ENCODE results near the gene EPM2A.
"Not testable (repeated sequence)": the region's sequence is repeated elsewhere in the genome, so short reads cannot be mapped to it uniquely, and the experiment has no call there.

EPM2A gene

GRCh38 chr6:145735356-145736165 lies at the start of gene EPM2A:
EPM2A (minus strand) TSS chr6:145735520; CDS start chr6:145735498, 22 bp downstream.
- DNase-seq (ENCODE audit: low read depth) = peak; percentile 76

DNA sequence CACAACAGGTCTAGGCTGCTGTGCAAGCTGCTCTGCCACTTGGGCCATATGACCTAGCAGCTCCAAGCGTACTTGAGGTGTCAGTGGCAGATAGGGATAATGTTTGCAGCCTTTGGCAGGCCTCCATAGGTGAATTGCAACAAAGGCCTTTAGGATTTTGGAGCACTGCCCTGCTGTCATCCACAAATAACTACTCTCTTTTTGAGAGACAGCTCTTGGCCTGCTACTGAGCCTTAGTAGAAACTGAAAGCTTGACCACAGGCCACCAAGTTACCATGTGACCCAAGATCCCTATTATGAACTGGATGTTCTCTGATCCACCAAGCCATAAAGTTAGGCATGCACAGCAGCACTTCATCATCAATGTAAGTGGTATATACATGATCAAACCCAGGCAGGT lies 49.4 kb upstream of the EPM2A start:
- no peak for DNase-seq (ENCODE audit: low read depth)

- no peak for DNase-seq (ENCODE audit: low read depth)
Observed at GRCh38 chr6:145783796-145784195, 48.5 kb upstream of the EPM2A start.

GRCh38 chr6:145772846-145773245 lies 37.5 kb upstream of the EPM2A start:
- DNase-seq (ENCODE audit: low read depth) = no peak

DNA sequence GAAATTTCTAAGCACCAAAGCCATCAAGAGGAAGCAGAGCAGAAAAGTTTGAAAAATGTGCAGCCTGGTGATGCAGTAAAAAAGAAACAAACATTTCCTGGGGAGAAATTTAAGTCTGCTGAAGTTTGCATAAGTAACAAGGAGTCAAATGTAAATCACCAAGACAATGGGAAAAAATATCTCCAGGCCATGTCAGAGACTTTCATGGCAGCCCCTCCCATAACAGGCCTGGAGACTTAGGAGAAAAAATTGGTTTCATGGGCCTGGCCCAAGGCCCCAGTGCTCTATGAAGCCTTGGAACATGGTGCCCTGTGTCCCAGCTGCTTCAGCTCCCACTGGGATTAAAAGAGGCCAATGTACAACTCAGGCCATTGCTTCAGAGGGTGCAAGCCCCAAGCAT lies 30.1 kb upstream of the EPM2A start:
- DNase-seq (ENCODE audit: low read depth) = no peak

- DNase-seq (ENCODE audit: low read depth) = no peak
Observed at GRCh38 chr6:145763742-145764141, 28.4 kb upstream of the EPM2A start.

GRCh38 chr6:145761584-145761983 lies 26.3 kb upstream of the EPM2A start:
- no peak for DNase-seq (ENCODE audit: low read depth)

DNA sequence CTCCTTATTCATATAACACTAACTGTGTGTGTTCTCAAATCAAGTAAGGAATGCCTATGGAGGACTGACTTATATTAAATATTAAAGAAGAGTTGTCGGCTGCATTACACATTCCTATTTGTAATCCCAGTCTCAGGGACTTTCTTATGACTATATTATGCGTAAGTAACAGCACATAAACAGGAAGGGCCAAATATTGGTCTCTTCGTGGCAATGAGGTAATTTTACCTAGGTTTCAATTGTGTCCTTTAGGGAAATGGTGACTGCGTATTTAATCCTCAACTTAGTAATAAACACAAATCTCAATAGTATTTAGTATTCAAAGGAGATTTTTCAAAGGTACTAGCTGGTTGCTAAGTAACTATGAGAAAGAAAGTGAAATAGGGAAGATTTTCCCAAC lies 22.8 kb upstream of the EPM2A start:
- DNase-seq (ENCODE audit: low read depth) = no peak

DNA sequence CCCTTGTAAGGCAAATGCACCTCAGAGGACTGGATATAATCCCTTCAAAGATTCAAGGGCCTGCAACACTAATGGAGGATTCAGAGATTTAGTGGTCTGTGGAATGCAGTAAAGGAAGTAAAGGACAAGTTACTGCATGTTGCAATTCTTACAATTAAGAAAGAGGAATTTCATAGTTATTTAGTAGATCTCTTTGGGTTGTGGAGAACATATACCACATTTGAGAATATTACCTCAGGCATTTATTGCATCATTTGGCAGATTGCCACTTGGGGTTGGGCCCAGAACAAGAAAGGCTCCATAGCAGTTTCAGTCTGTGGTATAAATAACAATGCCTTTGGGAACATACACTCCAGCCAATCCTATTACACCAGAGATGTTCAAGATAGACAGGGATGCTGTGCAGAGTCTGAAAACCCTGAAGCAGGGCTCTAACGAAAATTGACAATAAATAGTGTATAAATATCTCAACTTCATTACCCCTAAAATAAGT lies 20.9 kb upstream of the EPM2A start:
- DNase-seq (ENCODE audit: low read depth) = peak; percentile 79

DNA sequence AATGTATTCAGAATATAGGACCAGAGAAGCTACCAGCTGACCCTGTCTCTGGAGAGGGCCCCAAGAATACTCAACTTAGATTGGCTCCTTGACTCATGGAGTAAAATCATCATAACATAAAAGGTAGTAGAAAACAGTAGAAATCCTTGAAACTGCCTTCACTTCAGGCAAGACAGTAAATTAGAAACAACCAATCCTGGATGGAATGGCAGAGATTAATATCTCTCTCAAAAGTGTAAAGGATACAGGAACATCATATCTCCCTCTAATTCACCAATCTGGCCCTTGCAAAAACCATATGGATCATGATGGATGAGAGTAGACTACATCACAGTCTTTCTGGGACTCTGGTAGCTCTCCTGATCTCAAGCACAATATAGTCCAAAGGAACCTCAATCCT lies 20.4 kb upstream of the EPM2A start:
- DNase-seq (ENCODE audit: low read depth) = no peak

- DNase-seq (ENCODE audit: low read depth) = no peak
Observed at GRCh38 chr6:145752638-145753037, 17.3 kb upstream of the EPM2A start.

DNA sequence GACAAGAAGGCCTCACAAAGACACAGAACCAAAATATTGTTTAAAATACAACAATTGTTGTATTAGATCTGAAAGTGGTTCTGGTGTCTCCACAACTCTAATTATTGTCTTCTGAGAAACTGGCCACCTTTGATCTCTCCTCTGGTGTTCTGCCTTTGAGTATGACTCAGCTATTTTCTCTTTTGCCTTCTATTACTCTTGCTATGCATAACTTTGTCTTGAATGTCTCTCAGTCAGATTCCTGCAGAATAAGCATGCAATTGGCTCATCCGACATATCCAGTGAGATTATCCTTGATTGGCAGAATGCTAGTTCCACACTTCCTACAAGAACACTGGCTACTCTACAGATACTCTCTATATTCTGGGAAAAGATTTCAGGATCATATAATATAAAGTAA lies 14.3 kb upstream of the EPM2A start:
- peak; percentile 61 for DNase-seq (ENCODE audit: low read depth)

DNA sequence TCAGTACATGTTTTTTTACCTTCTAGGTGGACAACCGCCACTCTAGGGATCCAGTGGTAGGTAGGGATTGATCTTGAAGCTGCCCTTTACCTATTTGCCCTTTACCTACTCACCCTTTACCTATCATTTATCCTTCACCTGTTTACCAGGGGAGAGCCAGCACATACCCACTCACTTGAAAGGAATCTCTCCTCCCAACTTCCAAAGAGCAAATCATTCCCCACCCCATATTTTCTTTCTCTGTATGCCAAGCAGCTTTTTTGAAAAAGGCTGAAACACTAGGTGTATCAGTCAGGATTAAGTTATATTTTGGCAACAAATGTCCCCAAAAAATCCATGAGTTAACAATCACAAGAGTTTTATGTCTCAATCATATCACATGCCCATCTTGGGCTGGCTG lies 10.5 kb upstream of the EPM2A start:
- DNase-seq (ENCODE audit: low read depth) = no peak

DNA sequence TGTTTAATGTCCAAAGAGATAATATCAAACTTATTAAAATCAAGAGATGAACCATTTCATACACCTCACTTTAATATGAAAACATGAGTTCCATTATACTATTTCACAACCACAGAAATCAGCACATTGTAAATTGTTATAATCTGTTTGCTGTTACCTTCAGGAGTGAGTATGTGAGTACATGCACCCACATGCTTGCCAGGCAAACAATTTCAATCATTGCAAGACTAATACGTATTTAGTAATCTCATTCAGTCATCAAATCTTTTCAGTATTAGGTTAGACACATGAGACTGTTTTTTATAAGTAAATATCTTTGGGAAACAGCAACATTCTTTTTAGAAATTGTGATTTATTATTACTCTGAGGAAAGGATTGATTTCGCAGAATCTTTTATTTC lies 9.3 kb upstream of the EPM2A start:
- no peak for DNase-seq (ENCODE audit: low read depth)

DNA sequence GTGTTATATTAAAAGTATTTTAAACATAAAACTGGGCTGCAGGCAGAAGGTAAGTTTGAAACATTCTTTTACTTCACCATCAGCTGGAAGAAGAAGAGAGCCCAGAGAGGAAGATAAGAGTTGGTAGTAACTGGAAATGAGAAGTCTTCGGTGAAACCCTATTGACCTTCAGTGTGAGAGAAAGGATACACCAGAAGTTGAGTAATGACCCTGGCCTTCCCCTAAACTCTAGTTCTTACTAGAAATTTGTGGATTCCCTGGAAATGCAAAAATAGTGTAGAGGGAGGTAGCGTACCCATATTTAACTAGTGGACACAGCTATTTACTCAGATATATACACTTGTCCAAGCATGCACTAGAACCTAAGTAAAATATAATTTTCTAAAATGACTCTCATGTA lies 8.0 kb upstream of the EPM2A start:
- DNase-seq (ENCODE audit: low read depth) = no peak

- DNase-seq (ENCODE audit: low read depth) = not testable (repeated sequence)
Observed at GRCh38 chr6:145742472-145742871, 7.2 kb upstream of the EPM2A start.

DNA sequence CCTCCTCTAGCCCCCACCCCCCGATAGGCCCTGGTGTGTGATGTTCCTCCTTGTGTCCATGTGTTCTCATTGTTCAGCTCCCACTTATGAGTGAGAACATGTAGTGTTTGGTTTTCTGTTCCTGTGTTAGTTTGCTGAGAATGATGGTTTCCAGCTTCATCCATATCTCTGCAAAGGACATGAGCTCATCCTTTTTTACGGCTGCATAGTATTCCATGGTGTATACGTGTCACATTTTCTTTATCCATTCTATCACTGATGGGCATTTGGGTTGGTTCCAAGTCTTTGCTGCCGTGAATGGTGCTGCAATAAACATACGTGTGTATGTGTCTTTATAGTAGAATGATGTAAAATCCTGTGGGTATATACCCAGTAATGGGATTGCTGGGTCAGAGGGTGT lies 4.4 kb upstream of the EPM2A start:
- DNase-seq (ENCODE audit: low read depth) = not testable (repeated sequence)

- DNase-seq (ENCODE audit: low read depth) = no peak
Observed at GRCh38 chr6:145738265-145738664, 2.9 kb upstream of the EPM2A start.

DNA sequence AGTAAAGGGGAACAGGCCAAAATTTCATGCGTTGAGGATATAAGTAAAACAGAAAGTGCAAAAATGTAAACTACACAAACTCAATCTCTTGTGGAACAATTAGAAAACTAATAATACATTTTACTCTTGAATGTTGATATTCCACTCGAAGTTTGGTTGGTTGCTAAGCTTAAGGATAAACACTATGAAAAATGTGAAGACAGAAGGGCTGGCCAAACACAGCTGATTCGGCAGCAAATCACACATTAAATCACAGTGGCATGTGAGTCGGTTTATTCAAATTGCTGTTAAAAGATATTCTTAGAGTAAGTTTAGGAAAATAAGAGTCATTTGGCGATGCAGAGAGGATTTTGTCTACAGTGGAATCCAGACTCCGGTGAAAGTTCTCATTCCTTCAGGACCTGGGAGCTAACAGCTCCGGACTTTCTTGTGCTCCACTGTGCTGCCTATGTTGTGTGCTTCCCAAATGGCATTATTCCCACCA lies 1.4 kb upstream of the EPM2A start:
- peak; percentile 59 for DNase-seq (ENCODE audit: low read depth)

DNA sequence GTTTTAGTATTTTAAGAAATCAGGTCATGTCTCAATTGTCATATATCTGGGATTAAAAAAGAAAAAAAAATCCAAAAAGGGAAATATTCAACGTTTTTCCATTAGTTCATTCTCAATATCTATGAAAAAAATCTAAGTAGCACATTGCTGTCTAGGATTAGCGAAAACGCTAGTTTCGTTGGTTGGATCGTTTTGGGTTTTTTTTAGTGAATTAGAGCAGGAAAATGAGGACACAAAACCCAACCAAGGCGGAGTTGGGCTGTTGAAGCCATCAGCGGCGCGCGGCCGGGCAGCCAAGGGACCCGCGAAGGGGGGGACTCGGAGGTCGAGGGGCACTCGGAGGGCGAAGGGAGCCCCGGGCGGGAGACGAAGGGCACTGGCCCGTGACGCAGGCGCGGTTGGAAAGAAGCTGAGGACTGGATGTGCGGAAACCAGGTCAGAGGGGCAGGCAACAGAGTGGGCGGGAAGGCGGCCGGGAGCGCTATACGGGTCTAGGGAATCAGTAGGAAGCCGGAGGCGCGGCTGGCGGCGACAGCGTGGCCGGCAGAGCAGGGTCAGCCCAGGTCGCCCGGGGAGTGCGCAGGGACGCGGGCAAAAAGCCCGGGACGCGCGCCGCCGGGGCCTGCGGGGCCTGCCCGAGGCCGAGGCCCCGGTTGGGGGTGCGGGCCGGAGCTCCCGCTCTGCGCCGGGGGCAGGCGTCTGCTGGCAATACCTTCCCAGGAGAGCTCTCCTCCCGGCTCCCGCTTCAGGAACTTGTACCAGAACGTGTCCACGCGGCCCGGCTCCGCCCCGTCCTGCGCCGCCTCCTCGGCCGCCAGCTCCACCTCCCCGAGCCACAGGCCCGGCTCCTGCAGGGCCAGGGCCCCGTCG lies 599 bp downstream of the EPM2A start:
- peak; percentile 72 for DNase-seq (ENCODE audit: low read depth)

- DNase-seq (ENCODE audit: low read depth) = no peak
Observed at GRCh38 chr6:145733810-145734209, 1.5 kb downstream of the EPM2A start.

GRCh38 chr6:145733207-145733606 lies 2.1 kb downstream of the EPM2A start:
- DNase-seq (ENCODE audit: low read depth) = no peak

GRCh38 chr6:145731447-145731846 lies 3.9 kb downstream of the EPM2A start:
- DNase-seq (ENCODE audit: low read depth) = no peak
